ENCODE results near the gene SREBF1.

SREBF1 gene

GRCh38 chr17:17781591-17782496 is 54.9 kb downstream of the SREBF1 start:
- DNase-seq (ENCODE audit: low spot score): peak; percentile 73

- no peak for DNase-seq (ENCODE audit: low spot score)
Measured at GRCh38 chr17:17780922-17781590, 55.7 kb downstream of the SREBF1 start.

GRCh38 chr17:17779015-17779611 is 57.7 kb downstream of the SREBF1 start:
- DNase-seq (ENCODE audit: low spot score): no peak

GRCh38 chr17:17778308-17779014 is 58.3 kb downstream of the SREBF1 start:
- DNase-seq (ENCODE audit: low spot score): no peak

GRCh38 chr17:17776889-17777288 is 59.9 kb downstream of the SREBF1 start:
- no peak for DNase-seq (ENCODE audit: low spot score)

GRCh38 chr17:17774009-17774881 is 62.5 kb downstream of the SREBF1 start:
- DNase-seq (ENCODE audit: low spot score): no peak

- no peak for DNase-seq (ENCODE audit: low spot score)
Measured at GRCh38 chr17:17772231-17772630, 64.6 kb downstream of the SREBF1 start.

GRCh38 chr17:17771498-17772201 is 65.1 kb downstream of the SREBF1 start:
- no peak for DNase-seq (ENCODE audit: low spot score)

GRCh38 chr17:17770632-17771044 is 66.1 kb downstream of the SREBF1 start:
- DNase-seq (ENCODE audit: low spot score): no peak

GRCh38 chr17:17769869-17770631 is 66.7 kb downstream of the SREBF1 start:
- DNase-seq (ENCODE audit: low spot score): no peak

- no peak for DNase-seq (ENCODE audit: low spot score)
Measured at GRCh38 chr17:17768424-17769088, 68.2 kb downstream of the SREBF1 start.

- DNase-seq (ENCODE audit: low spot score): no peak
Measured at GRCh38 chr17:17767887-17768418, 68.8 kb downstream of the SREBF1 start.

- DNase-seq (ENCODE audit: low spot score): peak; percentile 39
Measured at GRCh38 chr17:17767154-17767869, 69.5 kb downstream of the SREBF1 start.

GRCh38 chr17:17766744-17767120 is 70.1 kb downstream of the SREBF1 start:
- DNase-seq (ENCODE audit: low spot score): no peak

- no peak for DNase-seq (ENCODE audit: low spot score)
Measured at GRCh38 chr17:17766077-17766743, 70.6 kb downstream of the SREBF1 start.

- DNase-seq (ENCODE audit: low spot score): no peak
Measured at GRCh38 chr17:17765359-17766076, 71.3 kb downstream of the SREBF1 start.

- DNase-seq (ENCODE audit: low spot score): no peak
Measured at GRCh38 chr17:17763734-17764133, 73.1 kb downstream of the SREBF1 start.
